Measurements from ENCODE around the gene GPATCH3. TPM values are rescaled to one million over a fixed set of nuclear protein-coding genes. Genes with fewer than 3 reads are reported as not detected.

GPATCH3 gene, protein sequence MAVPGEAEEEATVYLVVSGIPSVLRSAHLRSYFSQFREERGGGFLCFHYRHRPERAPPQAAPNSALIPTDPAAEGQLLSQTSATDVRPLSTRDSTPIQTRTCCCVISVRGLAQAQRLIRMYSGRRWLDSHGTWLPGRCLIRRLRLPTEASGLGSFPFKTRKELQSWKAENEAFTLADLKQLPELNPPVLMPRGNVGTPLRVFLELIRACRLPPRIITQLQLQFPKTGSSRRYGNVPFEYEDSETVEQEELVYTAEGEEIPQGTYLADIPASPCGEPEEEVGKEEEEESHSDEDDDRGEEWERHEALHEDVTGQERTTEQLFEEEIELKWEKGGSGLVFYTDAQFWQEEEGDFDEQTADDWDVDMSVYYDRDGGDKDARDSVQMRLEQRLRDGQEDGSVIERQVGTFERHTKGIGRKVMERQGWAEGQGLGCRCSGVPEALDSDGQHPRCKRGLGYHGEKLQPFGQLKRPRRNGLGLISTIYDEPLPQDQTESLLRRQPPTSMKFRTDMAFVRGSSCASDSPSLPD
- 7.6 and 8.5 TPM in 2 replicates for total RNA-seq

GRCh38 chr1:26900001-26900814 lies at the start of gene GPATCH3:
TSS of gene GPATCH3 (minus strand) at chr1:26900467. CDS start at chr1:26900442, 25 bp downstream.

GRCh38 chr1:26921540-26922430 lies 21.5 kb upstream of the GPATCH3 start, which contains the start of gene NUDC:
TSS of gene NUDC (plus strand) at chr1:26921743. CDS start at chr1:26921849, 106 bp downstream.

DNA sequence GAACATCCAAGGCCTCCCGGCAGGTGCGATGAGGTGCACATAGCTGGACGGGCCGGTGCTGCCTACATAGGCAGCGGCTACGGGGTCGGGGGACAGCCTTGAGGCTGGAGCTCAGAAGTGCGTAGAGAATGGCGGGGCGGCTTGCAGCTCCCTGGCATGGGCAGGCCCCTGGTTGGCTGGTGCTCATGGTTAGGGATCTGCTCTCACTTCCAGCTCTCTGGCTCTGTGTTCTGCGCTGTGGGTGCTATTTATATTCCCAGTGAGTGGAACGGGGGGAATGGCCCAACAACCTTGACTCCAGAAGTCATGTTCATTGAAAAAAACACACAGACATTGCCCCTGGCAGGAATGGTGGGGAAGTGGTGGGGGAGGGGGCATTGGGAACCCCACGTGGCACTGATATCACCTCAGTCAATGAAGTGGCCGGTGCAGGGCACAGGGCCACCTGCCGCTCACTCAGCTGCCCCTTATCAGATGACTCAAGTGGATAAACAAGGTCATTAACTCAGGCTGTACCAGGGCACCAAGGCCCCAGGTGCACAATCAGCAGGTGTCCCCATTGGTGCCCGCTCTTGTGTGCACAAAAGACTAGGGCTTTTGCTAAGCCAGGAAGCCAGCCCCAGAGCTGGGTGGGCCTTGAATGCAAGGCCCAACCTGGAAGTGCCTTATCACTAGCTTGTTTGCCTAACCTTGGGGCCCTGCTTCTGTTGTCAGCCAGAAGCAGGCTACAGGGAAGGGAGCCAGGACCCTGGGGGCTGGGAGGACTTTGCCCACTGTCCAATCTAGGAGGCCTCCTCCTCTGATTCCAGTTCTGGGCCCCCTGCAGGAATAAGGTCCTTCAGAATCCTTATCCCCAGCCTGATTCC lies 13.7 kb upstream of the GPATCH3 start, which contains the start of gene NR0B2:
TSS of gene NR0B2 (minus strand) at position 222 of the 866 bp plus-strand sequence. CDS start at position 187, 35 bp downstream.

GRCh38 chr1:26889551-26890466 lies 10.5 kb downstream of the GPATCH3 start, which contains the start of gene GPN2:
TSS of gene GPN2 (minus strand) at chr1:26890283. CDS start at chr1:26890096, 187 bp downstream.

GRCh38 chr1:26862781-26863684 lies 37.2 kb downstream of the GPATCH3 start, which contains the start of gene SFN:
TSS of gene SFN (plus strand) at chr1:26863149. CDS start at chr1:26863213, 64 bp downstream.

Other genes with a start within 250 kb of the GPATCH3 start
- 29.0 and 31.2 TPM in 2 replicates for gene ARID1A, start 204.5 kb downstream of the GPATCH3 start, total RNA-seq
- gene PIGV, start 112.5 kb downstream of the GPATCH3 start, total RNA-seq: 14.5 and 22.2 TPM in 2 replicates
- 7.9 and 13.1 TPM in 2 replicates for gene ZDHHC18, start 73.8 kb downstream of the GPATCH3 start, total RNA-seq
- gene SFN, start 37.3 kb downstream of the GPATCH3 start, total RNA-seq: 0.20 and 1.2 TPM in 2 replicates
- 14.3 and 15.6 TPM in 2 replicates for gene GPN2, start 10.2 kb downstream of the GPATCH3 start, total RNA-seq
- gene NR0B2, start 13.5 kb upstream of the GPATCH3 start, total RNA-seq: not detected in 2 replicates
- gene NUDC, start 21.3 kb upstream of the GPATCH3 start, total RNA-seq: 19.7 and 23.6 TPM in 2 replicates
- not detected in 2 replicates for gene KDF1, start 60.0 kb upstream of the GPATCH3 start, total RNA-seq
- 13.0 and 15.4 TPM in 2 replicates for gene TRNP1, start 93.2 kb upstream of the GPATCH3 start, total RNA-seq
- gene TENT5B, start 112.4 kb upstream of the GPATCH3 start, total RNA-seq: 1.5 and 5.6 TPM in 2 replicates

All from smooth muscle cell of the pulmonary artery (primary cell).